AG04449 (cell line): ENCODE measurements around the gene SPG7.

Experiments
- CTCF ChIA-PET: fragments of 350-600 bp; formaldehyde crosslinking; extraction: SDS; loops from one replicate; lab custom pipeline; 2021; ENCODE audit warnings: antibody characterized with exemption; lab: Yijun Ruan, JAX
- POLR2A ChIA-PET: fragments of 400-600, 350-600 bp; formaldehyde crosslinking; extraction: SDS; loops from one replicate; lab custom pipeline; 2020; ENCODE audit warnings: antibody characterized with exemption, inconsistent platforms; lab: Yijun Ruan, JAX
- DNase-seq: peaks from one replicate; pipeline ENCODE4 v3.0.0-alpha.2; 2010; ENCODE audit warnings: low read depth, low spot score
- H3K4me3 ChIP-seq: 2 replicates; pipeline ENCODE4 v1.5.1; 2011; ENCODE audit warnings: low read depth, mild to moderate bottlenecking, control low read depth, low read length
- CTCF ChIP-seq: IDR thresholded peaks from one replicate; pipeline ENCODE4 v1.5.1; 2011; ENCODE audit warnings: mild to moderate bottlenecking, moderate library complexity, low read length, control low read depth, inconsistent platforms; ENCODE audit not compliant: insufficient read depth; ENCODE audit errors: missing control alignments

SPG7 gene

GRCh38 chr16:89552329-89552728 lies 44.1 kb downstream of the SPG7 start:
- POLR2A ChIA-PET: no interaction called here
- DNase-seq: no peak
- no peak for TF ChIP-seq CTCF
- CTCF ChIA-PET: interaction anchor here (1.1 to 1.4 kb wide), 2 partner anchors 15 to 89 kb away, joined by 3 to 5 read pairs; no protein-coding TSS in a partner anchor
- H3K4me3 ChIP-seq: no peak overlapping the region

- no peak for DNase-seq
- no peak overlapping the region for H3K4me3 ChIP-seq
- ChIA-PET CTCF (interaction anchor here (1.4 kb wide), 1 partner anchor 88 kb away, joined by 5 read pairs; no protein-coding TSS in a partner anchor), POLR2A (no interaction called here)
- TF ChIP-seq CTCF: no peak
Observed at GRCh38 chr16:89552913-89553312, 44.7 kb downstream of the SPG7 start.

- no peak overlapping the region for H3K4me3 ChIP-seq
- no peak for DNase-seq
- POLR2A ChIA-PET: no interaction called here
- CTCF ChIA-PET: no interaction called here
- TF ChIP-seq CTCF: no peak
Observed at GRCh38 chr16:89553733-89554132, 45.5 kb downstream of the SPG7 start.

GRCh38 chr16:89554343-89554742 lies 46.1 kb downstream of the SPG7 start:
- TF ChIP-seq CTCF: no peak
- DNase-seq: no peak
- H3K4me3 ChIP-seq: no peak overlapping the region
- ChIA-PET CTCF (interaction anchor here (0.6 kb wide), 1 partner anchor 87 kb away, joined by 3 read pairs; no protein-coding TSS in a partner anchor), POLR2A (no interaction called here)

GRCh38 chr16:89555265-89555664 lies 47.1 kb downstream of the SPG7 start:
- POLR2A ChIA-PET: no interaction called here
- TF ChIP-seq CTCF: no peak
- CTCF ChIA-PET: interaction anchor here (0.7 kb wide), 1 partner anchor 9 kb away, joined by 3 read pairs; no protein-coding TSS in a partner anchor

GRCh38 chr16:89555780-89556179 lies 47.6 kb downstream of the SPG7 start:
- DNase-seq: no peak
- no peak for TF ChIP-seq CTCF
- ChIA-PET POLR2A (no interaction called here), CTCF (interaction anchor here (1.9 to 2.2 kb wide), 2 partner anchors 12 to 16 kb away, joined by 5 to 7 read pairs; no protein-coding TSS in a partner anchor)
- H3K4me3 ChIP-seq: no peak overlapping the region

More at GRCh38 chr16:89555265-89555664, 47.1 kb downstream of the SPG7 start:
- no peak for DNase-seq
- H3K4me3 ChIP-seq: no peak overlapping the region
